Measurements from ENCODE around the gene RIPK4. TPM values are rescaled to one million over a fixed set of nuclear protein-coding genes. Genes with fewer than 3 reads are reported as not detected.

Gene RIPK4
- total and polyA plus RNA-seq, 5 experiments from 2014 or later, result 0.26 to 1.1 (median 1.0) TPM; not detected in 2

DNA sequence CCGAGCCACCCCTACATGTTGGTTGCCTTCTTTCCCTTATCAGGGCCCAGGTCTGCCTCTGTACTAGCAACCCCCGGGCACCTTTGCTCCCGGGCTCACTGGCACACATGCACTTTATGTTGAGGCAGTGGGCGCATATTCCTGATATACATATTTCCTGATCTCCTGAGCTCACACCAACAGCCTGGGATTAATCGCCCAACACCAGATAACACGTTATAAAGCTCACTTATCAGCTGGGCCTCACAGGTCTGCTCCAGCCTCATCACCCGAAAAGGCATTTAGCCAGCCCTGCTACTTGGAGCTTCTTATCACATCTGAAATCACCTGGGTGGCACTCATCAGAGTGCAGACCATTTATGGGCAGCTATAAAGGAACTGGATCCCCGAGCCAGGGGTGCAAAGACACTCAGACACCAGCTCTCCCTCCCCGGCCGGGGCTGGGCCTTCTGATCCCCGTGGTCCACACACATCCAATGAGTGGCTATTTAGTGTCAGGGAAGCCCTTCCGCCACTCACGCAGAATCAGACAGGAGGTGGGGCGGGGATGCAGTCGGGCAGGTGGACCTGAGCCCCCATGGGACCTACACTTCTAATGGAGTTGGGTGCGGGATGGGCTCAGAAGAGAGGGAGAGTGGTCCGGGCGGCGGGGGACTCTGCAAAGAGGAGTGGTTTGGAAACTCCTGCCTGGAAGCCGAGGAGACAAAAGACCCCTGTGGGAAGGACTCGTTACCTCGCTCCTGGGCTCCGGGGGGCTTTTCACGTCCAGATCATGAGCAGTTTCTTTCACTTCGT is 21.6 kb downstream of the RIPK4 start:
- no peaks in the 10 kb centered on the region for H3K4me1 Mint-ChIP-seq
- no peak overlapping the region for H3K27ac Mint-ChIP-seq
- no peak overlapping the region for H3K4me3 Mint-ChIP-seq
- DNase-seq (no peak), ATAC-seq (no peak)
- no peaks in the 10 kb centered on the region for H3K9me3 Mint-ChIP-seq
- H3K27me3 Mint-ChIP-seq, result no peaks in the 10 kb centered on the region
- POLR2A ChIA-PET, result no interaction called here
- peaks cover 0 to 24% (median 8%) of the 10 kb centered on the region in 3 donors for H3K36me3 Mint-ChIP-seq

DNA sequence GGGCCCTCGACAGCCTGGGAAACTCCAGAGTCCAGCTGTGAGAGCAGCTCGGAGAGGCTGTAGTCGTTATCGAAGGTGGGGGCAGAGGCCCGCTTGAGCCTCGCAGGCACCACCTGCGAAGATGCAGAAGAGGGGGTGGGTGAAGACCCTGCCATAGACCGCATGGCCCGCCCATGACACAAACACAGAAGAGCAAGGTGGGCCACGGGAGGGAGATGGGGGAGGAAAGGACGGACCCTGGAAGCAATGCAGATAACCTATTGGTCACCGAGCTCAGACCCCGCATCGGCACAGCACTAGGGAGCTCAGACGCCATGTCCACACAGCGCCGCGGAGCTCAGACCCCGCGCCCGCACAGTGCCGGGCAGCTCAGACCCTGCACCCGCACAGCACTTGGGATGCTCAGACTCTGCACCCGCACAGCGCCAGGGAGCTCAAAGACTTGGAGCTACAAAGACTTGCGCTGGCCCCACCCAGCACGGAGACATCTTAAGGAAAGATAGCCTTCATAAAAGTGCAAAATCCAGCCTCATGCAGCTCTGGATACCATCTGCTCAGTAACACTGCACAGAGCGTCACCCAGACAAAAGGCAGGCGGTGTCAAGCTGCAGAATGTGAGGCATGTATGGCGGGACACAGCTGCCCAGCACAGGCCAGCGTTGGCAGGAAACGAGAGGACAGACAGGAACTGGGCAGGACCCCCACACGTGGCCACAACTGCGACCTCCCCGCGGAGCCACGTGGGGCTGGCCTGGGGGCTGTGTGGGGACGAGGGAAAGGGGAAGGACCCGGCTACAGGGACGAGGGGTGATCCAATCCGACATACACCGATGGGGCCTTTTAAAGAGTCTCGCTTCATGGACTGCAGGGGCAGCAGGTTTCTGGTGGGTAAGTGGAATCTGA is 22.6 kb downstream of the RIPK4 start:
- ATAC-seq, result no peak
- Mint-ChIP-seq H3K27me3 (no peaks in the 10 kb centered on the region), H3K4me3 (no peak overlapping the region), H3K9me3 (no peaks in the 10 kb centered on the region), H3K4me1 (no peaks in the 10 kb centered on the region), H3K36me3 (peaks cover 0 to 31% (median 12%) of the 10 kb centered on the region in 3 donors), H3K27ac (peak overlapping the region in 1 of 10 donors; percentile 64)
- POLR2A ChIA-PET, result interaction anchor here (0.5 kb wide), 1 partner anchor 41 kb away, joined by 4 read pairs; no protein-coding TSS in a partner anchor
- no peak for DNase-seq

DNA sequence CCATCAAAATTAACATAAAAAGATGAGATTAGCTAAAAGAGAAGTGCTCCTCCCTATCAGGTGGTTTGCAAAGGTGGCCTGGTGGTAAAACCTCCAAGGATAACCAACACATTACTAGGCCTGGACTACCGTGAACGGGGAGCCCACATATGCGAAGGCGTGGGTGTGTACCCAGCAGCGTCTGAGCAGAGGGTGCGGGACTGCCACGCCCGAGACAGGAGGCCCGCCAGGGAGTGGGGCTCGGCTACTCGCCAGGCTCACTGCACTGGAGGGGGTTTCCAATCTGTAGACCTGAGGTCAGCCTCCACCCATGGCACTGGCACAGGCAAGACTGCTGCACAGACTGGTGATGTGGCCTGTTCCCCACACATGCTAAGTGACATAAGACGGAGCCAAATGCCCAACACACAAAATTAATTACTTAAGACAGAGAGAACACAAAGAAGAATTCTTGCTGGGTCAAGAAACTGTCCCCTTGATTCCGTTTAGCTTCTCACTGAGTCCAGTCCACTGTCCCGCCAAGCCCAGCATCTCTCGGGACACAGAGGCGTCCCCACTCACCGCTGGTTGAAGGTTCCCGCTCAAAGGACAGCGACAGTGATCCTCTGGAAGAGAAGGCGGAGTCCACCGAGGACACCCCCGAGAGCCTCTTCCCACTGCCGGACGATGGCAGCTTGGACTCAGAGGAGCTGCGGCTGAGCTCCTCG is 23.4 kb downstream of the RIPK4 start:
- POLR2A ChIA-PET, result no interaction called here
- Mint-ChIP-seq H3K36me3 (peaks cover 0 to 32% (median 14%) of the 10 kb centered on the region in 3 donors), H3K27me3 (no peaks in the 10 kb centered on the region), H3K4me1 (no peaks in the 10 kb centered on the region), H3K4me3 (no peak overlapping the region), H3K27ac (no peak overlapping the region), H3K9me3 (no peaks in the 10 kb centered on the region)
- ATAC-seq (no peak), DNase-seq (no peak)

DNA sequence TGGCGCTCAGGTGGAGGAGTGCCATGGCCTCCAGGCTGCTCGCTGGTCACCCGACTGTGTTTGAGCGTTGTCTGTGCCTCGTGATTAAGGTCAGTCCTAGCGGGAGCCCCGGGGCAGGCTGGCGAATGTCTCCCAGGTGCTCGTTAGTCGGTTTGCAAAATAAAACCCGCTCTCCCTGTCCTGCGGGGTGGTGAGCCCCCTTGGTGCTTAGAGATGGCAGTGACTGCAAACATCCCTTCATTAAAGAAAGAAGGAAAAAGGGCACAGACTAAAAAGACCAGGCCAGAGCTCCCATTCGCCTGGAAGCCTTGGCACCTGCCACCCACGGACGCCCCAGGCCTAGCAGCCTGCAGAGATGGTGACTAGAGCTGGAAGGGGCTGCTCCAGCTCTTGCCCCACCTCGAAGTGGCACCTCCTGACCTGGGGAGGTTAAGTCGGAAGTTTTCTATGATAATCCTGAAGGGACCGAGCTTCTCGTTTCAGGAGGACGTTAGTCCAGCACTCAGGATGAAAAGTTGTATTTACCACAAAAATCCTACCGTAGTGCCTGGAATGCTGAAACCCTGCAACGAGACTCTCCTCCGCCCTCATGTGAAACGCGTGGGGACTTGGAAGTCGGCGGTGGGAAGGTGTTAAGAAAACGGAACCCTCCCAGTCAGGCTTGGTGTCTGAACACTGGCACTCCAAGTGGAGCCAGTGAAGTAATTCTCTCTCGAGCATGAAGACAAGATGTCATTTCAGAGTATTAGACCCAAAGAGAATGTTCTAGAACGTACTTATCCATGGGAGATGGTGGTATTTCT is 24.6 kb downstream of the RIPK4 start:
- DNase-seq, result no peak
- H3K4me3 Mint-ChIP-seq, result no peak overlapping the region
- H3K36me3 Mint-ChIP-seq, result peaks cover 9 to 36% (median 16%) of the 10 kb centered on the region in 3 donors
- no peaks in the 10 kb centered on the region for H3K4me1 Mint-ChIP-seq
- H3K27ac Mint-ChIP-seq, result no peak overlapping the region
- ATAC-seq, result no peak
- peaks cover 0 to 9% (median 0%) of the 10 kb centered on the region in 9 donors for H3K9me3 Mint-ChIP-seq
- POLR2A ChIA-PET, result no interaction called here
- H3K27me3 Mint-ChIP-seq, result peaks cover 0 to under 1% (median 0%) of the 10 kb centered on the region in 5 donors

DNA sequence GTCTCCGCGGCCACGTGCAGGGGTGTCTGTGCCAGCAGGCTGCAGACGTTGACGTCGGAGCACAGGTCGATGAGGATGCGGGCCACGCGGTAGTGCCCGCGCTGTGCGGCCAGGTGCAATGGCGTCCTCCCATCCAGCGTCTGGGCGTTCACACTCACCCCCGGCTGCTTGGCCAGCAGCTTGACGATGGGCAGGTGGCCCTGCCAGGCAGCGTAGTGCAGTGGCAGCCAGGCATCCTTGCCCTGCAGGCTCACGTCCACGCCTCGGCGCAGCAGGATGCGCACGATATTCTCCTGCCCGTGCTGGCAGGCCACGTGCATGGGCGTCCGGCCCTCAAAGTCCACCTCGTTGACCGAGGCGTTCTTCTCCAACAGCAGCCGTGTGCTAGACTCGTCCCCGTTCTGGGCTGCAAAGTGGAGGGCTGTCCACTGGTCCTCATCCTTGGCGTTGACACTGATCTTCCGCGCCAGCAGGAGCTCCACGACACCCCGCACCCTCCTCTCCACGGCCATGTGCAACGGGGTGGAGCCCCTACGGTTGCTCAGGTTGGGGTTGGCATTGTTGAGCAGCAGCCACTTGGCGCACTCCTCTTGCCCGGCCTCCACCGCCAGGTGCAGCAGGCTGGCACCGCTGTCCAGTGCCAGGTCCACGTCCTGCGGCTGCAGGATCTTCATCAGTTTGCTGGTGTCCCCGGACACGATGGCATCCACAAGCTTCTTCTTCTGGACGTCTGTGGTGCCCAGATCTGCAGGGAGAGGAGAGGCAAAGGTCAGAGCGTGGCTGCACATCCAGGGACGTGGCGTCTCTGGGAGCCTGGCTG is 25.4 kb downstream of the RIPK4 start:
- DNase-seq (no peak), ATAC-seq (no peak)
- peaks cover 0 to 10% (median 0%) of the 10 kb centered on the region in 9 donors for H3K9me3 Mint-ChIP-seq
- peaks cover 0 to 2% (median 0%) of the 10 kb centered on the region in 4 donors for H3K4me1 Mint-ChIP-seq
- peaks cover 1 to 9% (median 2%) of the 10 kb centered on the region in 5 donors for H3K27me3 Mint-ChIP-seq
- no peak overlapping the region for H3K27ac Mint-ChIP-seq
- peaks cover 10 to 38% (median 17%) of the 10 kb centered on the region in 3 donors for H3K36me3 Mint-ChIP-seq
- H3K4me3 Mint-ChIP-seq, result no peak overlapping the region
- POLR2A ChIA-PET, result no interaction called here

DNA sequence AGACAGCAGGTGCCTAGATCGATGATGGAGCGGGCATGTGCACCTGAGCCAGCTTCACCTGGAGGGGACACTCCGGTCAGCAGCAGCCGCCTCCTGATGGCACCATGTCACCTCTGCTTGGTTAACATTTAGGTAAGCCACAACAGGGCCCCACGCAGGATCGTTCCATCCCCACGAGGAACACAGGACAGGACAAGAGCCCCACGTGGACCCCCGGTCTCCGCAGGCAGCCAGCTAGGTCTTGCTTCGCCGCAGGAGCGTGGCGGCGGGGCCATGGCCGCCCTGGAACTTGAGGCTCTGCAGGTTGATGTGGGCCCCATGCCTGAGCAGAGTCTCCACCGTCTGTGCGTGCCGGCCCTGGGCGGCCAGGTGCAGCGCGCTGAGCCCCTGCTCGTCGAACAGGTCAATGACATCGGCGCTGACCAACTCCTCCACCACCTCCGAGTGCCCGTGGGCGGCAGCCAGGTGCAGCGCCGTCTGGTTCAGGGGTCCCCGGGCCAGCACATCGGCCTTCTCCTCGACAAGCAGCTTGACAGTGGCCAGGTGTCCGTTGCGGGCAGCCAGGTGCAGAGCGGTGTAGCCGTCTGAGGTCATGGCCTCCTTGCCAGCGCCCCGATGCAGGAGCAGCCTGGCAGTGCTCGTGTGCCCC is 26.1 kb downstream of the RIPK4 start:
- H3K27me3 Mint-ChIP-seq, result peaks cover 2 to 16% (median 3%) of the 10 kb centered on the region in 5 donors
- no peak for ATAC-seq
- DNase-seq, result no peak
- H3K36me3 Mint-ChIP-seq, result peaks cover 10 to 38% (median 17%) of the 10 kb centered on the region in 3 donors
- H3K27ac Mint-ChIP-seq, result no peak overlapping the region
- H3K4me1 Mint-ChIP-seq, result peaks cover 0 to 2% (median 0%) of the 10 kb centered on the region in 4 donors
- POLR2A ChIA-PET, result no interaction called here
- H3K4me3 Mint-ChIP-seq, result no peak overlapping the region
- peaks cover 0 to 10% (median 0%) of the 10 kb centered on the region in 9 donors for H3K9me3 Mint-ChIP-seq

DNA sequence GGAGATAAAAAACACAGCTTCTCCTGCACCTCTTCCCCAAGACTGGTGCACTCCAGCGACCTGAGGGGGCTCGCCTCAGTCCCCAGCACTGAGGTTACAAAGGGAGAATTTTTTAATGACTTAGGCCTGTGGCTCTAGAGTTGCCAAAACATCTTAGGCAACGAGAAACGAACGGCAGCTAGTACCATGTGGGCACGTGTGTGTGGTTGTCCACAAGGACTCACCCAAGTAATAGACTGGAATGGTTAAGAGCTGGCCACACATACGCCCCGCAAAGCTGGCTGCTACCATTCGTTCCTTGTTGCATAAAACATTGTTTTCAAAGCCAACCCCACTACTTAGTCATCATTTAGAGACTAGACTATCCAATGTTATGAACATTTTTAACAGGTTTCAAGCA is 26.9 kb downstream of the RIPK4 start:
- Mint-ChIP-seq H3K27ac (no peak overlapping the region), H3K9me3 (peaks cover 0 to 10% (median 3%) of the 10 kb centered on the region in 9 donors), H3K36me3 (peaks cover 10 to 34% (median 17%) of the 10 kb centered on the region in 3 donors), H3K4me3 (no peak overlapping the region), H3K4me1 (peaks cover 0 to 2% (median 0%) of the 10 kb centered on the region in 4 donors), H3K27me3 (peaks cover 3 to 17% (median 7%) of the 10 kb centered on the region in 5 donors)
- ATAC-seq, result no peak
- POLR2A ChIA-PET, result no interaction called here
- no peak for DNase-seq

DNA sequence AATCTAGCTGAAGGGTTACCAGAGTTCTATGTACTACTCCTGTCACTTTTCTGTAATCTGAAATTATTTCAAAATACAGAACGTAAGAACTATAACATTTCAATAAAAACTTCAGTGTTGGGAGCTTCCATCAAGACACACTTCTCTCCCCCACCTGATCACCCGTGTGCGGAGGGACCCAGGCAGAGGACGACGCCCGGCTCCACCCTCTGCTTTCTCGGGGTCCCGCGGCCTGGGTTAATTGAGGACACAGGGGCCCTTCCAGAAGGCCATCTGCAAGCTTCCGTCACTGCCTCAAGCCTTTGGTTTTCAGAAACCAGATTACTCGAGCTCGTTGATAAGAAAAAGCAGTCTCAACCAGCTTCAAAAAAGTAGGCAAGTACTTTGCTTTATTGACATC is 27.8 kb downstream of the RIPK4 start:
- DNase-seq, result no peak
- Mint-ChIP-seq H3K9me3 (peaks cover 0 to 10% (median 5%) of the 10 kb centered on the region in 9 donors), H3K27ac (no peak overlapping the region), H3K27me3 (peaks cover 8 to 26% (median 9%) of the 10 kb centered on the region in 5 donors), H3K36me3 (peaks cover 10 to 31% (median 17%) of the 10 kb centered on the region in 3 donors), H3K4me3 (no peak overlapping the region), H3K4me1 (peaks cover 0 to 2% (median 0%) of the 10 kb centered on the region in 4 donors)
- no peak for ATAC-seq
- POLR2A ChIA-PET, result no interaction called here

DNA sequence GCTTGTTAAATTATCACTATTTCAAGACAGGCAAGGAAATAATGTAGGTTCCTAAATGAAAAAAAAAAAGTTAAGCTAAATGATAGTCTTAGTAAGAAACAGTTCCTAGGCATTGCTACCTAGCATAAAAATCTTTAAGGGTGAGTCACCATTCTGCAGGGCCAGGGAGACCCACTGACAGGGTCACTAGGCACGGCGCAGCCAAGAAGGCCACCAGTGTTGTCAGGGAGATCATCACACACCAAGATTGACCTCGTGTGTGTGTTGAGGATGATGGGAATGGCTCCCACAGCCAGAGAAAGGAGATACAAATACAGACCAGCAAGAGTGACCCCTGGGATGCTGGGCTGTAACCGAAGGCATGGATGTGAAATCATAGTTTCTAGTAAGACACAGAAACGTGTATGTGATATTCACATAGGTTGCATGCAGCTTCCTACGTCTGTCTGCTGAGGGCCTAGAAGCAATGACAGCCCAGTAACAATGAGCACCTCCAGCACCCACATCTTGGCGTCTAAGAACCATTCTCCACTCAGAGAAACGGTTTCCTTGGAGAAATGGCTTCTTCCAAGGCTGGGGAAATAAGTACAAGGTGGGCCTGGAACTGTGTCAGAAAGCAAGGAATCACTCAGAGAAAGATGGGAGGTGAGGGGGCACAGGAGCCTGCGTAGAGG is 29.1 kb downstream of the RIPK4 start:
- POLR2A ChIA-PET, result no interaction called here
- Mint-ChIP-seq H3K9me3 (peaks cover 0 to 19% (median 8%) of the 10 kb centered on the region in 9 donors), H3K4me1 (peaks cover 0 to 2% (median 0%) of the 10 kb centered on the region in 4 donors), H3K36me3 (peaks cover 16 to 27% (median 18%) of the 10 kb centered on the region in 3 donors), H3K27ac (peak overlapping the region in 1 of 10 donors; percentile 11), H3K27me3 (peaks cover 11 to 38% (median 15%) of the 10 kb centered on the region in 5 donors), H3K4me3 (no peak overlapping the region)
- ATAC-seq (no peak), DNase-seq (no peak)

DNA sequence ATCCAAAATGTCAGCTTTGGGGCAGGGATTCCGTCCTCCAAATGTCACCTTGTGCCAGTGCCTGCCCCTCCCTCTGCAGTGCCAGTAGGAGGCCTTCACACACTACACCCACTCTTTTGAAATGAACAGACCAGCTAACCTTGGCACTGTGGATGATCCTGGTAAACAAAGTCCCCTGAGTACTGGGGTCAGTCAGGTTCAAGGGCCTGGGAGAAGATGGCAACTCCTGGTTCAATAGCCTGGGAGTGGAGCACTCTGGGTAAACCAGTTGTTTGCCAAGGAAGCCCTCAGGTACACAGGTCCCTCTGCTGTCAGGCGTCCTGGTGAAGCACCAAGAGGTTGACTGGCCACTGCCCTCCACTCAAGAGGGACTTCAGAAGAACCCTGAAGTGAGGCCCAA is 30.4 kb downstream of the RIPK4 start:
- peaks cover 0 to 2% (median 0%) of the 10 kb centered on the region in 4 donors for H3K4me1 Mint-ChIP-seq
- H3K36me3 Mint-ChIP-seq, result peaks cover 14 to 29% (median 20%) of the 10 kb centered on the region in 3 donors
- H3K27ac Mint-ChIP-seq, result no peak overlapping the region
- H3K4me3 Mint-ChIP-seq, result no peak overlapping the region
- POLR2A ChIA-PET, result no interaction called here
- peaks cover 2 to 33% (median 20%) of the 10 kb centered on the region in 9 donors for H3K9me3 Mint-ChIP-seq
- ATAC-seq (no peak), DNase-seq (no peak)
- H3K27me3 Mint-ChIP-seq, result peaks cover 15 to 40% (median 15%) of the 10 kb centered on the region in 5 donors
